ENCODE measurements around the gene MAGEB17.

The MAGEB17 gene

DNA sequence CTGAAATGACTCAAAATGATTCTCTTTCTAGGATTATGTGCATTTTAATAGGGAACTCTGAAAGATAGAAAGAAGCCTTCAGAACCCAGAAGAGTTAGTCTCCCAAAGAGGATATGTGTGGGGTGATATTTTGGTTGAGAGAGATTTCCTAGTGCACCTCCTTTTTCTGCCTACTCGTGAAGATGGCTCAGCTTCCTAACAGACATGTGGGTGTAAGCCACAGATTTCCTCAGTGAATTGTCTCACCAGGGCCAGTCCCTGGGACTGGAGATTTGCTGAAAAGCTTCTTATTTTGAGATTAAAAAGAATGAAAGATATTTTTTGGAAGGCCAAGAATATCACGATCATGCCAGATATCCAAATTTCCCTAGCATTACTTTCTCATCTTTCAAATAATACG is 42.8 kb downstream of the MAGEB17 start:
- DNase-seq (ENCODE audit: low read depth), result no peak

DNA sequence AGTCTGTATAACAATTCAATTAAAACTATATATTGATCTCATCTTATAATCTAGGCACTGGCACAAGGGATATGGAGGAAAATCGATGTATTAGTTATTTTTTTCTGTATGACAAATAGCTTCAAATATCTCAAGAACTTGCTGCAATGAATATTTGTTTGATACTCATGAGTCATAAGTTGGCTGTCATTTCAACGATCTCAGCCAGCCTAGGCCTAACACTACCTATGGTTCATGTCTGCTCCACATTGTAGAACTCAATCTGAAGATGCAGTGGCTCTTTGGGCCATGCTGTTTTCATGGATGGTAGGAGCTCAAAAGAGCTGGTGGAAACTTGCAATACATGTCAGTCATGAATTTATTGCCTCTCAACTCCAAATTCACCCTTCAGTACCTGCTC is 44.7 kb downstream of the MAGEB17 start:
- DNase-seq (ENCODE audit: low read depth), result peak; percentile 59

DNA sequence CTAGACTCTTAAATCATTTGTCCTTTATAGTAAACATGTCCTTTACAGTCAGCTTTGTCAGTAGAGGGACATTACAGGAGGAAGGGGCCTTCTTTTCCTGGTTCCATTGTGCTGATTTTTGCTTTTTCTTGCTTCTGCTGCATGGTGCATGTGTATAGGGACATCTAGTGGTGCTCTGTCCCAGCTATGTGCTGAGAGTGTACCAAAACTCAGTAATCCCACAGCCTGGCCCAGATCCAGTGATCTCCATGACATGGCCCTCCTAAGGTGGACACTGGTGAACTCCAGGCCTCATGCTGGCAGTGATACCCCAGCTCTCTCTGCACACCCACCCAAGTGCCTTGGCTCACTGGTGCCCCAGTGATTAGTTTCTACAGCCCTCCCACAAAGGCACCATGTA is 45.2 kb downstream of the MAGEB17 start:
- peak; percentile 41 for DNase-seq (ENCODE audit: low read depth)

DNA sequence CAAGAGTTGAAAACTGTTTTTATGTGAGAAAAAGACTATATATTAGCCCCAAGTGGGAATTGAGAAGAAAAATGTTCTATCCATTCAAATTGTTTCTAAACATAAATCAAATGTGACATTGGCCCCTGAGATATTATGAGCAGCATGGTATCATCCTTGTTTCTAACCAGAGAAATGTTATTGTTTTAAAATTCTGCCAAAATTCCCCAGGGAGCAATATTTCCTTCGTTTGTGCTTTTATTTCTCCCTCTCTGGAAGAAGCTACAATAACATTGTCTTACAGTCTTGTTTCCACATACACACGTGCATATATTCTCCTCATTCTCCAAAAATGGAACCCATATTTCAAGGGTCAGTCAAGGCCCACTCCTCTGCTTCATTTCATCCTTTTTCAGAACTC is 46.7 kb downstream of the MAGEB17 start:
- no peak for DNase-seq (ENCODE audit: low read depth)

DNA sequence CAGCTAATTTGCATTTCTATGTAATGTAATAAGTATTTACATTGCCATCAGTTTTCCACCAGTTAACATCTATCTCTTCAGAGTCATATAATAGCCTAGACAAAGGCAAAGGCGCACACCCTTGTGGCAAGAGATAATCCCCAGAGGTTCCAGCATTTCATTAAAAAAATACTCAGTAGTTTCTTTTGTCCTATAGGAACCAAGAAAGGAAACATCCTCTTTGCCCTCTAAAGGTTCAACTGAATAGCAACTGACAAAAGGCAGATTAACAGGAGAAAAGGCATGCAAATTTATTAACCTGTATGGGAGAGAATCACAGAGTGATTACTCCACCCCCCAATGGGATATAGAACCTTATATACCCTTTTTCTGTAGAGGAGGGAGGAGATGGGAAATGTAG is 48.4 kb downstream of the MAGEB17 start:
- no peak for DNase-seq (ENCODE audit: low read depth)

Measured in ELR (cell line).